OCI-LY3 (cell line): Measurements from ENCODE around the gene EYS.

Experiments
- H2AFZ ChIP-seq: fragments of 200-600, 300-600 bp; shearing (Covaris generic); 2 replicates; pipeline ENCODE4 v1.6.0; 2014; ENCODE audit warnings: antibody characterized with exemption, low read depth, low read length
- H3K27ac ChIP-seq: fragments of 200-600, 300-600 bp; sonication (generic); 2 replicates; pipeline ENCODE4 v1.5.1; 2014; ENCODE audit warnings: mild to moderate bottlenecking, low read length, moderate library complexity, mixed read lengths
- H3K27me3 ChIP-seq: fragments of 200-600, 300-600 bp; sonication (generic); 2 replicates; pipeline ENCODE4 v1.6.1; 2014; ENCODE audit warnings: low read depth, low read length, mixed read lengths
- H3K36me3 ChIP-seq: fragments of 200-600, 300-600 bp; sonication (generic); replicated peaks from 2 replicates; pipeline ENCODE3; 2014; ENCODE audit warnings: low read depth, low read length, mixed read lengths
- H3K4me1 ChIP-seq: fragments of 300-600, 200-600 bp; sonication (generic); 2 replicates; pipeline ENCODE4 v1.6.1; 2014; ENCODE audit warnings: low read length, mixed read lengths
- H3K4me2 ChIP-seq: fragments of 200-600, 300-600 bp; sonication (generic); 2 replicates; pipeline ENCODE4 v1.6.1; 2014; ENCODE audit warnings: low read length, mixed read lengths
- H3K4me3 ChIP-seq: fragments of 300-600, 200-600 bp; sonication (generic); 2 replicates; pipeline ENCODE4 v1.5.1; 2014; ENCODE audit warnings: antibody characterized with exemption, mild to moderate bottlenecking, low read length, moderate library complexity
- H3K79me2 ChIP-seq: fragments of 300-600, 200-600 bp; shearing (Covaris generic); 2 replicates; pipeline ENCODE4 v1.6.1; 2014; ENCODE audit warnings: mild to moderate bottlenecking, low read length, mixed read lengths
- H3K9ac ChIP-seq: fragments of 300-600, 200-600 bp; shearing (Covaris generic); 2 replicates; pipeline ENCODE4 v1.6.0; 2014; ENCODE audit warnings: mild to moderate bottlenecking, low read length, moderate library complexity
- H3K9me3 ChIP-seq: fragments of 200-600, 300-600 bp; shearing (Covaris generic); 2 replicates; pipeline ENCODE4 v1.6.1; 2014; ENCODE audit warnings: low read length, mixed read lengths; ENCODE audit not compliant: insufficient read depth
- H4K20me1 ChIP-seq: fragments of 200-600, 300-600 bp; sonication (generic); 2 replicates; pipeline ENCODE4 v1.6.1; 2016; ENCODE audit warnings: low read length, mixed read lengths; ENCODE audit not compliant: insufficient read depth
- EZH2phosphoT487 ChIP-seq: fragments of 200-600 bp; shearing (Covaris generic); IDR thresholded peaks from 2 replicates; pipeline ENCODE4 v1.6.1; 2018; ENCODE audit warnings: antibody characterized with exemption, mixed run types, low read depth
- TF ChIP-seq, protein P1 (sequence below): fragments of 200-600, 300-600 bp; sonication (generic); IDR thresholded peaks from 2 replicates; pipeline ENCODE4 v1.5.1; 2014; ENCODE audit warnings: antibody characterized with exemption, low read length, low read depth

EYS gene

DNA sequence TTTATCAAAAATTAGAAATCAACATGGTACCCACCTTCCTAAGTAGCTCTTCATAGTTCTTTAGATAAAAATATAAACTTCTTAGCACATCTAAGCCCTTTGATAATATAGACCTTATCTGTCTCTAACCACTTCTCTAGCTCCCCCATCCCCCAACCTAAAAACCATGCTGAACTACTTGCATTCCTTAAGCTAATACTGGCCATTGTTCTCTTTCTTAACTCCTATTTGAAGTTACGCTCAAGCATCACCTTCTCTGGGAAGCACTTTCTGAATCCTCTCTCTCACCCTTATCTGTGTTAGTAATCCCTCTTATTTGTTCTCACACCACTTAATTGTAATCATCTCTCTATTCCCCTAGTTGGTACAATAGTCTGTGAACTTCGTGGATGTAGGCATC is 1918.5 kb downstream of the EYS start:
- Histone ChIP-seq H3K4me2 (no peak overlapping the region), H4K20me1 (no peaks in the 10 kb centered on the region), H2AFZ (no peak overlapping the region), H3K4me3 (no peak overlapping the region), H3K36me3 (no peaks in the 10 kb centered on the region), H3K9me3 (no peaks in the 10 kb centered on the region), H3K27me3 (peaks cover 4% of the 10 kb centered on the region), H3K9ac (no peak overlapping the region), H3K4me1 (peaks cover 35% of the 10 kb centered on the region), H3K27ac (no peak overlapping the region), H3K79me2 (no peaks in the 10 kb centered on the region)
- TF ChIP-seq, protein P1, sequence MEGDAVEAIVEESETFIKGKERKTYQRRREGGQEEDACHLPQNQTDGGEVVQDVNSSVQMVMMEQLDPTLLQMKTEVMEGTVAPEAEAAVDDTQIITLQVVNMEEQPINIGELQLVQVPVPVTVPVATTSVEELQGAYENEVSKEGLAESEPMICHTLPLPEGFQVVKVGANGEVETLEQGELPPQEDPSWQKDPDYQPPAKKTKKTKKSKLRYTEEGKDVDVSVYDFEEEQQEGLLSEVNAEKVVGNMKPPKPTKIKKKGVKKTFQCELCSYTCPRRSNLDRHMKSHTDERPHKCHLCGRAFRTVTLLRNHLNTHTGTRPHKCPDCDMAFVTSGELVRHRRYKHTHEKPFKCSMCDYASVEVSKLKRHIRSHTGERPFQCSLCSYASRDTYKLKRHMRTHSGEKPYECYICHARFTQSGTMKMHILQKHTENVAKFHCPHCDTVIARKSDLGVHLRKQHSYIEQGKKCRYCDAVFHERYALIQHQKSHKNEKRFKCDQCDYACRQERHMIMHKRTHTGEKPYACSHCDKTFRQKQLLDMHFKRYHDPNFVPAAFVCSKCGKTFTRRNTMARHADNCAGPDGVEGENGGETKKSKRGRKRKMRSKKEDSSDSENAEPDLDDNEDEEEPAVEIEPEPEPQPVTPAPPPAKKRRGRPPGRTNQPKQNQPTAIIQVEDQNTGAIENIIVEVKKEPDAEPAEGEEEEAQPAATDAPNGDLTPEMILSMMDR, result no peak
- TF ChIP-seq EZH2phosphoT487, result no peak

DNA sequence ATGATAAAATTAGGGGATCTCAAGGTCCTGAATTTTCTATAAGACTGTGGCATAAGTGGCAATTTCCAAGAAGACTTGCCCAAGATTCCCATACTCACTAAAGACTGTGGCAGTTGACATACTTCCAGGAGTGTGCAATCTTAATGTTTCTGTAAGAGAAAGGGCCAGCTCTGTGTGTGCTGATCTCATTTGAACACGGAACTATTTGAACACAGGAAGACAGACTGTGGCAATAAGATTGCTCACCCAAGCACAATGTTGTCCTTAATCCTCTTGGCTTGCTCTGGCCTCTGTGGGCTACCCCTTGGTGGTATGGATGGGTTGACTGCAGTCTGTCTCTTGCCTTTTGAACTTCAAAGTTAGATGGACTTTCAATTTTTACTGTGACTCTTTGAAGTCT is 1920.0 kb downstream of the EYS start:
- Histone ChIP-seq H3K36me3 (no peaks in the 10 kb centered on the region), H3K9me3 (no peaks in the 10 kb centered on the region), H3K27me3 (peaks cover 4% of the 10 kb centered on the region; the same call in 1 of the 2 replicates), H3K27ac (no peak overlapping the region), H4K20me1 (no peaks in the 10 kb centered on the region), H3K4me3 (no peak overlapping the region), H3K4me2 (no peak overlapping the region), H3K9ac (no peak overlapping the region), H3K4me1 (peaks cover 34% of the 10 kb centered on the region), H3K79me2 (no peaks in the 10 kb centered on the region), H2AFZ (no peak overlapping the region)
- no peak for TF ChIP-seq EZH2phosphoT487
- TF ChIP-seq, protein P1, result no peak

DNA sequence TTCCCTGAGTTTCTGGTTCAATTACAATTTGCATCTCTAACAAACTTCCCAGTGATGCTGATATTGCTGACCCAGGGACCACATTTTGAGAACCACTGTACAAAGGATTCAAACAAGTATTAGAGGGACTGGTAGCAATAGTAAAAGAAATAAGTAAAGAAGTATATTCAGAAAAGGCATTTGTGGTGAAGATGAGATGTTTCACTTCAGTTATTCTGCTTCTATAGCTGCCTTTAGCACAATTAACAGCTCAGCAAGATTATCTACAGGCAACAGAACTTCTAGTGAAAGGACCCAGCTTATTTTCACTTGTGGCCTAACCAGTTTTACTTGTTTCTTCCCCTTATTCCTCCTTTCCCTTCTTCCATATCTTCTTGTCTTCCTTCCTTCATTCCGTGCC is 1922.0 kb downstream of the EYS start:
- H2AFZ ChIP-seq, result no peak overlapping the region
- H3K79me2 ChIP-seq, result no peaks in the 10 kb centered on the region
- H4K20me1 ChIP-seq, result no peaks in the 10 kb centered on the region
- no peaks in the 10 kb centered on the region for H3K36me3 ChIP-seq
- peaks cover 15% of the 10 kb centered on the region for H3K4me1 ChIP-seq
- no peak overlapping the region for H3K27ac ChIP-seq
- TF ChIP-seq EZH2phosphoT487, result no peak
- H3K9me3 ChIP-seq, result no peaks in the 10 kb centered on the region
- H3K9ac ChIP-seq, result no peak overlapping the region
- peaks cover 4% of the 10 kb centered on the region; the same call in 1 of the 2 replicates for H3K27me3 ChIP-seq
- H3K4me3 ChIP-seq, result no peak overlapping the region
- H3K4me2 ChIP-seq, result 0 out of 2 replicates have a peak overlapping the region, but pooled peaks have one; percentile 2

DNA sequence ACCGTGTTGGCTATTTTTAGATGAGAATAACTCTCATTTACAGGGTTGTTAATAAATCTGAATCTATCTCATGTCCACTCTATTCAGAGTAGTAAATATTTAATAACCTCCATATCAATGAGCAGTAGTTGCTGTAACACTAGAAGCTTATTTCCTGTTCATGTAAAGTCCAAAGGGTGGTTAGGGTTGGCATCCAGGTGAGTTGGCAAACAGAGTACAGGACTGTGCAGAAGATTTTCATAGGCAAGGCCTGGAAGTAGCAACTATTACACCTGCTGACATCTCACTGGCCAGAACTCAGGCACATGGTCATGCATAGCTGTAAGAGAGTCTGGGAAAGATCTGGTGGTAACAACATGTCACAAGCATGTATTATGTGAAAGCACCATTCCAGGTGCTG is 1923.9 kb downstream of the EYS start:
- Histone ChIP-seq H3K9me3 (no peaks in the 10 kb centered on the region), H4K20me1 (no peaks in the 10 kb centered on the region), H3K9ac (no peak overlapping the region), H3K4me1 (peaks cover 11% of the 10 kb centered on the region), H3K4me3 (no peak overlapping the region), H3K79me2 (no peaks in the 10 kb centered on the region), H2AFZ (no peak overlapping the region), H3K27me3 (no peaks in the 10 kb centered on the region), H3K36me3 (no peaks in the 10 kb centered on the region), H3K4me2 (no peak overlapping the region), H3K27ac (no peak overlapping the region)
- TF ChIP-seq, protein P1, result no peak
- TF ChIP-seq EZH2phosphoT487, result no peak

DNA sequence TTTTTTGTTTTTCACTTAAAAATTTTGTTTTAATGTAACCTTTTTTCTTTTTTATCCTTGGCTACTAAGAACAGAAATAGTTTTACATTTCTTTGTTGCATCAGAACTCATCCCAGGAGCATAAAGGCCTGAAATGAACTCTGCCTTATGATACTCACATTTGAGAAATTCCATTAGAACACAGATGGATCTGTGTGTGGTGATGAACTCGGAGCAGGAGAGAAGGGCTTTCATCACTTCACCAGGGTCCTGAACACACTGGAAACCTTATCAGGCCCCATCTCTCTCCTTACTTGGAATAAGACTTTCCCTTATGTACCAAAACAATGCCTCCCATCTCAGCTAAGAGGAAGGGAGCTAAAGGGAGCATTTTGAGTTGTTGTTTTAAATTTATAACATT is 1932.1 kb downstream of the EYS start:
- no peak for TF ChIP-seq EZH2phosphoT487
- TF ChIP-seq, protein P1, result no peak
- H2AFZ ChIP-seq, result no peak overlapping the region

More for the DNA sequence above, 1932.1 kb downstream of the EYS start:
- Histone ChIP-seq H3K9me3 (no peaks in the 10 kb centered on the region), H4K20me1 (no peaks in the 10 kb centered on the region), H3K9ac (no peak overlapping the region), H3K4me3 (no peak overlapping the region), H3K79me2 (no peaks in the 10 kb centered on the region), H3K27ac (no peak overlapping the region), H3K27me3 (no peaks in the 10 kb centered on the region), H3K4me2 (no peak overlapping the region), H3K4me1 (no peaks in the 10 kb centered on the region), H3K36me3 (no peaks in the 10 kb centered on the region)
